HEK293 (cell line): Measurements from ENCODE around the gene OR10AD1.
A peak's percentile ranks its signal among the peaks of the same experiment; 100 is the strongest.

ENCODE experiments used
- KLF16 ChIP-seq: fragments of 450-650 bp; formaldehyde crosslinking; IDR thresholded peaks from 2 replicates; pipeline ENCODE4 v1.5.1; 2017; ENCODE audit warnings: missing biosample characterization, missing genetic modification characterization
- SETDB1 ChIP-seq: IDR thresholded peaks from one replicate; pipeline ENCODE4 v1.6.1; 2017; ENCODE audit warnings: mild to moderate bottlenecking, low read length, moderate library complexity, mixed read lengths; ENCODE audit not compliant: insufficient read length
- ZBTB21 ChIP-seq: fragments of 450-650 bp; formaldehyde crosslinking; IDR thresholded peaks from 2 replicates; pipeline ENCODE4 v1.5.1; 2017; ENCODE audit warnings: missing biosample characterization, missing genetic modification characterization
- ZFP37 ChIP-seq: fragments of 450-650 bp; formaldehyde crosslinking; IDR thresholded peaks from 2 replicates; pipeline ENCODE4 v1.5.1; 2016; ENCODE audit warnings: missing biosample characterization, missing genetic modification characterization
- ZNF132 ChIP-seq: fragments of 450-650 bp; formaldehyde crosslinking; IDR thresholded peaks from 2 replicates; pipeline ENCODE4 v1.5.1; 2017; ENCODE audit warnings: missing biosample characterization, missing genetic modification characterization, borderline replicate concordance
- ZNF146 ChIP-seq: fragments of 450-650 bp; formaldehyde crosslinking; IDR thresholded peaks from 2 replicates; pipeline ENCODE4 v1.5.1; 2016; ENCODE audit warnings: missing biosample characterization, missing genetic modification characterization
- ZNF175 ChIP-seq: fragments of 450-650 bp; formaldehyde crosslinking; IDR thresholded peaks from 2 replicates; pipeline ENCODE4 v1.5.1; 2016; ENCODE audit warnings: missing biosample characterization, missing genetic modification characterization
- ZNF202 ChIP-seq: fragments of 450-650 bp; formaldehyde crosslinking; IDR thresholded peaks from 2 replicates; pipeline ENCODE4 v1.5.1; 2016; ENCODE audit warnings: missing biosample characterization, missing genetic modification characterization, borderline replicate concordance
- ZNF248 ChIP-seq: fragments of 450-650 bp; formaldehyde crosslinking; IDR thresholded peaks from 2 replicates; pipeline ENCODE4 v1.5.1; 2017; ENCODE audit warnings: missing biosample characterization, missing genetic modification characterization
- ZNF341 ChIP-seq: fragments of 450-650 bp; formaldehyde crosslinking; IDR thresholded peaks from 2 replicates; pipeline ENCODE4; 2016; ENCODE audit warnings: low read depth, missing biosample characterization, missing genetic modification characterization
- ZNF391 ChIP-seq: fragments of 450-650 bp; formaldehyde crosslinking; IDR thresholded peaks from 2 replicates; pipeline ENCODE4 v1.5.1; 2016; ENCODE audit warnings: low read depth, missing biosample characterization, missing genetic modification characterization, borderline replicate concordance
- ZNF449 ChIP-seq: fragments of 450-650 bp; formaldehyde crosslinking; IDR thresholded peaks from 2 replicates; pipeline ENCODE4 v1.5.1; 2017; ENCODE audit warnings: missing biosample characterization, mild to moderate bottlenecking, missing genetic modification characterization, moderate library complexity
- ZNF530 ChIP-seq: fragments of 450-650 bp; formaldehyde crosslinking; IDR thresholded peaks from 2 replicates; pipeline ENCODE4 v1.5.1; 2016; ENCODE audit warnings: low read depth, missing biosample characterization, missing genetic modification characterization
- ZNF571 ChIP-seq: fragments of 450-650 bp; formaldehyde crosslinking; IDR thresholded peaks from 2 replicates; pipeline ENCODE4 v1.5.0; 2017; ENCODE audit warnings: missing biosample characterization, missing genetic modification characterization
- ZNF658 ChIP-seq: fragments of 450-650 bp; formaldehyde crosslinking; IDR thresholded peaks from 2 replicates; pipeline ENCODE4; 2016; ENCODE audit warnings: missing biosample characterization, missing genetic modification characterization
- ZNF701 ChIP-seq: fragments of 450-650 bp; formaldehyde crosslinking; IDR thresholded peaks from 2 replicates; pipeline ENCODE4 v1.5.1; 2016; ENCODE audit warnings: missing biosample characterization, missing genetic modification characterization
- ZSCAN16 ChIP-seq: fragments of 450-650 bp; formaldehyde crosslinking; IDR thresholded peaks from 2 replicates; pipeline ENCODE4 v1.5.1; 2016; ENCODE audit warnings: missing biosample characterization, missing genetic modification characterization
- ZXDB ChIP-seq: fragments of 450-650 bp; formaldehyde crosslinking; IDR thresholded peaks from 2 replicates; pipeline ENCODE4 v1.5.1; 2016; ENCODE audit warnings: missing biosample characterization, missing genetic modification characterization
- TF ChIP-seq, protein P1 (sequence below): fragments of 450-650 bp; IDR thresholded peaks from 2 replicates; pipeline ENCODE4 v1.5.1; 2018; ENCODE audit warnings: missing biosample characterization, mild to moderate bottlenecking, missing genetic modification characterization
- TF ChIP-seq, protein P2 (sequence below): fragments of 450-650 bp; formaldehyde crosslinking; IDR thresholded peaks from 2 replicates; pipeline ENCODE4 v1.5.1; 2016; ENCODE audit warnings: missing biosample characterization, missing genetic modification characterization
- TF ChIP-seq, protein P3 (sequence below): fragments of 450-650 bp; formaldehyde crosslinking; IDR thresholded peaks from 2 replicates; pipeline ENCODE4 v1.5.1; 2016; ENCODE audit warnings: missing biosample characterization, missing genetic modification characterization
- TF ChIP-seq, protein P4 (sequence below): fragments of 450-650 bp; formaldehyde crosslinking; optimal IDR thresholded peaks from 2 replicates; pipeline ENCODE3; 2016; ENCODE audit warnings: missing biosample characterization, mild to moderate bottlenecking, missing genetic modification characterization
- TF ChIP-seq, protein P5 (sequence below): fragments of 450-650 bp; formaldehyde crosslinking; IDR thresholded peaks from 2 replicates; pipeline ENCODE4 v1.5.1; 2016; ENCODE audit warnings: missing biosample characterization, missing genetic modification characterization

The OR10AD1 gene

DNA sequence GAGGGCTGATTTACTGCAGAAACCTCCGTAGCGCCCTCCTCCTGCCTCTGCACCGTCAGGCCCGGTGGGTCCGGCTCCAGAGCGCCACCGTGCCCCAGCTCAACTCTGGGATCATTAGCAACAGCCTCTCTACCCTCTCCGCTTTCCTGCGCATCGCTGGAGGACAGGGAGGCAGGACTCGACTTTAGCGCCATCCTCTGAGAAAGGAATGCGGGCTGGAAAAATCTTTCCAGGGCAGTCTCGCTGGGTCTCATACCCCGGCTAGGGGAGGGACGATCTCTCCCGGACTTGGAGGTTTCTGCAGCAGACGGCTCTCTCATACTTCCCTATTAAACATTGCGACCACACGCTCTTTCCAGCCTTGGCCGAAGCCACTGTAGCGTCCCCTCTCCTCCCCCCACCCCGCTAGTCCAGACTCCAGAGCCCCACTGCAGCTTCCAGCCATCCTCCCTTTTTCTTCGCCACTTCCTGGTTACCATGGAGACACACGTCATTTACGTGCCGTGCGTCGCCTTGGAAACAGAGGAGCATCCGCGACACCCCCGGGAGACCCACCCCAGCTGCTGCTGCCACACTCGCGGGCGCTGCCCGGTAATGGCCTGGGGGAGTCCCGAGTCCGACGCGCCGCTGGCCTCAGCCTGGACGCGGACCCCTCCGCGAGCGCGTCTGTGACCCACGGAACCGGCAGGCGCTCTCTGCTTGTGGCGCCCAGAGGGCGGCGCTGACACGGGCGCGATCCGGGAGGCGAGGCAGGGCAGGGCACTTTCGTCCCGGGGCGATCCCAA lies 19.8 kb downstream of the OR10AD1 start, which contains the start of gene CCDC184 (continued):
- TF ChIP-seq, protein P1, sequence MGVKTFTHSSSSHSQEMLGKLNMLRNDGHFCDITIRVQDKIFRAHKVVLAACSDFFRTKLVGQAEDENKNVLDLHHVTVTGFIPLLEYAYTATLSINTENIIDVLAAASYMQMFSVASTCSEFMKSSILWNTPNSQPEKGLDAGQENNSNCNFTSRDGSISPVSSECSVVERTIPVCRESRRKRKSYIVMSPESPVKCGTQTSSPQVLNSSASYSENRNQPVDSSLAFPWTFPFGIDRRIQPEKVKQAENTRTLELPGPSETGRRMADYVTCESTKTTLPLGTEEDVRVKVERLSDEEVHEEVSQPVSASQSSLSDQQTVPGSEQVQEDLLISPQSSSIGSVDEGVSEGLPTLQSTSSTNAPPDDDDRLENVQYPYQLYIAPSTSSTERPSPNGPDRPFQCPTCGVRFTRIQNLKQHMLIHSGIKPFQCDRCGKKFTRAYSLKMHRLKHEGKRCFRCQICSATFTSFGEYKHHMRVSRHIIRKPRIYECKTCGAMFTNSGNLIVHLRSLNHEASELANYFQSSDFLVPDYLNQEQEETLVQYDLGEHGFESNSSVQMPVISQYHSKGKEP (tag by site-specific recombination), result no peak
- TF ChIP-seq ZXDB (tag by site-specific recombination) (0 out of 2 replicates have a peak, but pooled peaks have one; percentile 49), ZNF146 (tag by site-specific recombination) (no peak), ZNF175 (tag by site-specific recombination) (no peak), ZNF449 (no peak), ZNF391 (tag by site-specific recombination) (no peak), ZNF132 (tag by site-specific recombination) (no peak), ZBTB21 (tag by site-specific recombination) (0 out of 2 replicates have a peak, but pooled peaks have one; percentile 15), ZNF202 (tag by site-specific recombination) (no peak), ZNF248 (tag by site-specific recombination) (no peak), ZSCAN16 (tag by site-specific recombination) (no peak), ZNF658 (tag by site-specific recombination) (no peak), ZNF571 (tag by site-specific recombination) (no peak), ZFP37 (tag by site-specific recombination) (no peak), ZNF341 (tag by site-specific recombination) (peak; percentile 88), ZNF701 (tag by site-specific recombination) (no peak), KLF16 (tag by site-specific recombination) (no peak; the same call in 1 of the 2 replicates), SETDB1 (no peak), ZNF530 (tag by site-specific recombination) (no peak)
- TF ChIP-seq, protein P2, sequence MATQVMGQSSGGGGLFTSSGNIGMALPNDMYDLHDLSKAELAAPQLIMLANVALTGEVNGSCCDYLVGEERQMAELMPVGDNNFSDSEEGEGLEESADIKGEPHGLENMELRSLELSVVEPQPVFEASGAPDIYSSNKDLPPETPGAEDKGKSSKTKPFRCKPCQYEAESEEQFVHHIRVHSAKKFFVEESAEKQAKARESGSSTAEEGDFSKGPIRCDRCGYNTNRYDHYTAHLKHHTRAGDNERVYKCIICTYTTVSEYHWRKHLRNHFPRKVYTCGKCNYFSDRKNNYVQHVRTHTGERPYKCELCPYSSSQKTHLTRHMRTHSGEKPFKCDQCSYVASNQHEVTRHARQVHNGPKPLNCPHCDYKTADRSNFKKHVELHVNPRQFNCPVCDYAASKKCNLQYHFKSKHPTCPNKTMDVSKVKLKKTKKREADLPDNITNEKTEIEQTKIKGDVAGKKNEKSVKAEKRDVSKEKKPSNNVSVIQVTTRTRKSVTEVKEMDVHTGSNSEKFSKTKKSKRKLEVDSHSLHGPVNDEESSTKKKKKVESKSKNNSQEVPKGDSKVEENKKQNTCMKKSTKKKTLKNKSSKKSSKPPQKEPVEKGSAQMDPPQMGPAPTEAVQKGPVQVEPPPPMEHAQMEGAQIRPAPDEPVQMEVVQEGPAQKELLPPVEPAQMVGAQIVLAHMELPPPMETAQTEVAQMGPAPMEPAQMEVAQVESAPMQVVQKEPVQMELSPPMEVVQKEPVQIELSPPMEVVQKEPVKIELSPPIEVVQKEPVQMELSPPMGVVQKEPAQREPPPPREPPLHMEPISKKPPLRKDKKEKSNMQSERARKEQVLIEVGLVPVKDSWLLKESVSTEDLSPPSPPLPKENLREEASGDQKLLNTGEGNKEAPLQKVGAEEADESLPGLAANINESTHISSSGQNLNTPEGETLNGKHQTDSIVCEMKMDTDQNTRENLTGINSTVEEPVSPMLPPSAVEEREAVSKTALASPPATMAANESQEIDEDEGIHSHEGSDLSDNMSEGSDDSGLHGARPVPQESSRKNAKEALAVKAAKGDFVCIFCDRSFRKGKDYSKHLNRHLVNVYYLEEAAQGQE (tag by site-specific recombination), result no peak
- TF ChIP-seq, protein P3, sequence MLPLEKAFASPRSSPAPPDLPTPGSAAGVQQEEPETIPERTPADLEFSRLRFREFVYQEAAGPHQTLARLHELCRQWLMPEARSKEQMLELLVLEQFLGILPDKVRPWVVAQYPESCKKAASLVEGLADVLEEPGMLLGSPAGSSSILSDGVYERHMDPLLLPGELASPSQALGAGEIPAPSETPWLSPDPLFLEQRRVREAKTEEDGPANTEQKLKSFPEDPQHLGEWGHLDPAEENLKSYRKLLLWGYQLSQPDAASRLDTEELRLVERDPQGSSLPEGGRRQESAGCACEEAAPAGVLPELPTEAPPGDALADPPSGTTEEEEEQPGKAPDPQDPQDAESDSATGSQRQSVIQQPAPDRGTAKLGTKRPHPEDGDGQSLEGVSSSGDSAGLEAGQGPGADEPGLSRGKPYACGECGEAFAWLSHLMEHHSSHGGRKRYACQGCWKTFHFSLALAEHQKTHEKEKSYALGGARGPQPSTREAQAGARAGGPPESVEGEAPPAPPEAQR (tag by site-specific recombination), result no peak
- TF ChIP-seq, protein P4, sequence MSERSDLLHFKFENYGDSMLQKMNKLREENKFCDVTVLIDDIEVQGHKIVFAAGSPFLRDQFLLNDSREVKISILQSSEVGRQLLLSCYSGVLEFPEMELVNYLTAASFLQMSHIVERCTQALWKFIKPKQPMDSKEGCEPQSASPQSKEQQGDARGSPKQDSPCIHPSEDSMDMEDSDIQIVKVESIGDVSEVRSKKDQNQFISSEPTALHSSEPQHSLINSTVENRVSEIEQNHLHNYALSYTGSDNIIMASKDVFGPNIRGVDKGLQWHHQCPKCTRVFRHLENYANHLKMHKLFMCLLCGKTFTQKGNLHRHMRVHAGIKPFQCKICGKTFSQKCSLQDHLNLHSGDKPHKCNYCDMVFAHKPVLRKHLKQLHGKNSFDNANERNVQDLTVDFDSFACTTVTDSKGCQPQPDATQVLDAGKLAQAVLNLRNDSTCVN, result peak; percentile 73
- TF ChIP-seq, protein P5, sequence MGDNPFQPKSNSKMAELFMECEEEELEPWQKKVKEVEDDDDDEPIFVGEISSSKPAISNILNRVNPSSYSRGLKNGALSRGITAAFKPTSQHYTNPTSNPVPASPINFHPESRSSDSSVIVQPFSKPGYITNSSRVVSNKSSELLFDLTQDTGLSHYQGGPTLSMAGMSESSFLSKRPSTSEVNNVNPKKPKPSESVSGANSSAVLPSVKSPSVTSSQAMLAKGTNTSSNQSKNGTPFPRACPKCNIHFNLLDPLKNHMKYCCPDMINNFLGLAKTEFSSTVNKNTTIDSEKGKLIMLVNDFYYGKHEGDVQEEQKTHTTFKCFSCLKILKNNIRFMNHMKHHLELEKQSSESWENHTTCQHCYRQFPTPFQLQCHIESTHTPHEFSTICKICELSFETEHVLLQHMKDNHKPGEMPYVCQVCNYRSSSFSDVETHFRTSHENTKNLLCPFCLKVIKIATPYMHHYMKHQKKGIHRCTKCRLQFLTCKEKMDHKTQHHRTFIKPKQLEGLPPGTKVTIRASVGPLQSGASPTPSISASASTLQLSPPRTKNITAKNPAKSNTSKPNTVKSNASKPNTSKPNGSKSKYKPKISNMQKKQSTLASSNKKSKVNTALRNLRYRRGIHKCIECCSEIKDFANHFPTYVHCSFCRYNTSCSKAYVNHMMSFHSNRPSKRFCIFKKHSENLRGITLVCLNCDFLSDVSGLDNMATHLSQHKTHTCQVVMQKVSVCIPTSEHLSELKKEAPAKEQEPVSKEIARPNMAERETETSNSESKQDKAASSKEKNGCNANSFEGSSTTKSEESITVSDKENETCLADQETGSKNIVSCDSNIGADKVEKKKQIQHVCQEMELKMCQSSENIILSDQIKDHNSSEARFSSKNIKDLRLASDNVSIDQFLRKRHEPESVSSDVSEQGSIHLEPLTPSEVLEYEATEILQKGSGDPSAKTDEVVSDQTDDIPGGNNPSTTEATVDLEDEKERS (tag by site-specific recombination), result no peak
